SK-N-SH (cell line): ENCODE data around the gene STX2. TPM values are rescaled to one million over a fixed set of nuclear protein-coding genes. Genes with fewer than 3 reads are reported as not detected.
A peak's percentile ranks its signal among the peaks of the same experiment; 100 is the strongest.

Source experiments
- CTCF ChIA-PET: fragments of 300-600, 350-600 bp; formaldehyde crosslinking; extraction: SDS; loops from one replicate; lab custom pipeline; 2021; lab: Yijun Ruan, JAX
- POLR2A ChIA-PET: fragments of 350-600 bp; sonication (Branson Sonifier 250); formaldehyde crosslinking; extraction: SDS; loops from one replicate; lab custom pipeline; 2020; ENCODE audit warnings: antibody characterized with exemption, inconsistent platforms; lab: Yijun Ruan, JAX
- DNase-seq: peaks from one replicate; pipeline ENCODE4 v3.0.0; 2012
- H2AFZ ChIP-seq: fragments of 200-600 bp; sonication (generic); 2 replicates; pipeline ENCODE4 v1.8.1; 2016; ENCODE audit warnings: antibody characterized with exemption, mild to moderate bottlenecking, low read depth
- H3F3A ChIP-seq: fragments of 200-600 bp; sonication (generic); replicated peaks from 2 replicates; pipeline ENCODE3; 2016; ENCODE audit warnings: antibody characterized with exemption, mild to moderate bottlenecking; ENCODE audit not compliant: insufficient read depth
- H3K27ac ChIP-seq, 2 experiments: fragments of 200-500 bp in 1 of 2; fragments of 200-600 bp in 1 of 2; sonication (Bioruptor generic) in 1 of 2; sonication (generic), shearing (Covaris generic) in 1 of 2; 2 replicates each; pipeline versions ENCODE4 v1.5.1 to v1.6.1; 2014 to 2016; ENCODE audit warnings: low read depth in 2 of 2, inconsistent platforms in 1 of 2, low read length in 1 of 2, mild to moderate bottlenecking in 1 of 2, mixed read lengths in 1 of 2
- H3K27me3 ChIP-seq: fragments of 200-600 bp; sonication (generic), shearing (Covaris generic); 2 replicates; pipeline ENCODE4 v1.6.1; 2016; ENCODE audit warnings: mixed run types; ENCODE audit not compliant: insufficient read depth
- H3K36me3 ChIP-seq, 2 experiments: fragments of 200-500 bp in 1 of 2; fragments of 200-600 bp in 1 of 2; sonication (Bioruptor generic) in 1 of 2; sonication (generic) in 1 of 2; replicated peaks in 1 of 2; 2 replicates each; pipeline versions ENCODE3 to v1.5.1; 2014 to 2016; ENCODE audit warnings: low read length in 1 of 2, mild to moderate bottlenecking in 1 of 2; ENCODE audit not compliant: insufficient read depth in 2 of 2, control insufficient read depth in 1 of 2
- H3K4me1 ChIP-seq, 2 experiments: fragments of 200-500 bp in 1 of 2; fragments of 200-600 bp in 1 of 2; sonication (Bioruptor generic) in 1 of 2; sonication (generic), shearing (Covaris generic) in 1 of 2; 2 replicates each; pipeline versions ENCODE4 v1.5.1 to v1.6.1; 2014 to 2016; ENCODE audit warnings: low read depth in 1 of 2, low read length in 1 of 2, mixed run types in 1 of 2; ENCODE audit not compliant: insufficient read depth in 2 of 2, control insufficient read depth in 1 of 2
- H3K4me2 ChIP-seq: fragments of 200-600 bp; sonication (generic), shearing (Covaris generic); 2 replicates; pipeline ENCODE4 v1.6.1; 2017; ENCODE audit warnings: mixed run types
- H3K4me3 ChIP-seq, 2 experiments: fragments of 200-500 bp in 1 of 2; fragments of 200-600 bp in 1 of 2; sonication (Bioruptor generic) in 1 of 2; sonication (generic), shearing (Covaris generic) in 1 of 2; 2 replicates each; pipeline versions ENCODE4 v1.5.1 to v1.8.1; 2014 to 2016; ENCODE audit warnings: low read depth in 2 of 2, inconsistent platforms in 1 of 2, low read length in 1 of 2, mild to moderate bottlenecking in 1 of 2, mixed read lengths in 1 of 2, moderate library complexity in 1 of 2
- H3K79me2 ChIP-seq: fragments of 200-600 bp; sonication (generic); 2 replicates; pipeline ENCODE4 v1.8.1; 2017; ENCODE audit warnings: mild to moderate bottlenecking; ENCODE audit not compliant: insufficient read depth
- H3K9ac ChIP-seq: fragments of 200-600 bp; sonication (generic); 2 replicates; pipeline ENCODE4 v1.6.1; 2017; ENCODE audit warnings: mixed run types
- H3K9me2 ChIP-seq: fragments of 200-600 bp; sonication (generic); 2 replicates; pipeline ENCODE4 v1.6.1; 2017; ENCODE audit warnings: mixed run types
- H3K9me3 ChIP-seq: fragments of 200-600 bp; sonication (generic); 2 replicates; pipeline ENCODE4 v1.6.1; 2017; ENCODE audit warnings: mixed run types, mild to moderate bottlenecking, moderate library complexity
- H4K20me1 ChIP-seq: fragments of 200-600 bp; sonication (generic); 2 replicates; pipeline ENCODE4 v1.6.1; 2017; ENCODE audit warnings: mild to moderate bottlenecking, mixed run types; ENCODE audit not compliant: insufficient read depth
- CHD2 ChIP-seq: fragments of 150-350 bp; IDR thresholded peaks from 2 replicates; pipeline ENCODE4 v1.6.1; 2018; ENCODE audit warnings: low read length; ENCODE audit not compliant: partially characterized antibody
- CTCF ChIP-seq: fragments of 200-600 bp; sonication (generic); IDR thresholded peaks from 2 replicates; pipeline ENCODE4 v1.6.1; 2017; ENCODE audit warnings: antibody characterized with exemption, mild to moderate bottlenecking, moderate library complexity
- FOSL2 ChIP-seq: IDR thresholded peaks from 2 replicates; pipeline ENCODE4 v1.4.0; 2012; ENCODE audit warnings: low read depth, mild to moderate bottlenecking, moderate library complexity, borderline replicate concordance
- FOXJ3 ChIP-seq: sonication (generic); formaldehyde crosslinking; IDR thresholded peaks from 2 replicates; pipeline ENCODE4 v1.5.1; 2020; ENCODE audit warnings: mild to moderate bottlenecking, missing genetic modification reagents
- FOXM1 ChIP-seq: IDR thresholded peaks from 2 replicates; pipeline ENCODE4 v1.4.0; 2012; ENCODE audit warnings: low read depth, mild to moderate bottlenecking
- GATA2 ChIP-seq: sonication (generic); formaldehyde crosslinking; IDR thresholded peaks from 2 replicates; pipeline ENCODE4 v1.5.0; 2020; ENCODE audit warnings: mild to moderate bottlenecking, missing genetic modification reagents
- JUND ChIP-seq: IDR thresholded peaks from 2 replicates; pipeline ENCODE4 v1.4.0; 2012
- MXI1 ChIP-seq: IDR thresholded peaks from 2 replicates; pipeline ENCODE4 v1.6.1; 2012; ENCODE audit warnings: mild to moderate bottlenecking, low read depth, low read length, improper control_type of control experiment
- NFIC ChIP-seq: IDR thresholded peaks from 2 replicates; pipeline ENCODE4 v1.4.0; 2012; ENCODE audit warnings: borderline replicate concordance
- POLR2AphosphoS5 ChIP-seq: IDR thresholded peaks from 2 replicates; pipeline ENCODE4 v1.6.1; 2012; ENCODE audit warnings: low read depth, low read length
- RAD21 ChIP-seq: IDR thresholded peaks from 2 replicates; pipeline ENCODE4 v1.6.1; 2012; ENCODE audit warnings: mild to moderate bottlenecking, low read length
- RCOR1 ChIP-seq: fragments of 150-350 bp; IDR thresholded peaks from 2 replicates; pipeline ENCODE4 v1.6.1; 2017; ENCODE audit warnings: antibody characterized with exemption, low read length
- SIN3A ChIP-seq: IDR thresholded peaks from 2 replicates; pipeline ENCODE4 v1.6.1; 2012; ENCODE audit warnings: low read depth, mild to moderate bottlenecking, low read length, moderate library complexity, borderline replicate concordance
- SMC3 ChIP-seq: IDR thresholded peaks from 2 replicates; pipeline ENCODE4 v1.6.1; 2012; ENCODE audit warnings: low read depth, low read length, improper control_type of control experiment
- TAF1 ChIP-seq: IDR thresholded peaks from 2 replicates; pipeline ENCODE4 v1.6.1; 2012; ENCODE audit warnings: low read depth, mild to moderate bottlenecking, low read length, moderate library complexity, borderline replicate concordance
- TCF12 ChIP-seq: IDR thresholded peaks from 2 replicates; pipeline ENCODE4 v1.4.0; 2012
- TEAD4 ChIP-seq: IDR thresholded peaks from 2 replicates; pipeline ENCODE4 v1.4.0; 2012; ENCODE audit warnings: mild to moderate bottlenecking, borderline replicate concordance; ENCODE audit not compliant: insufficient read depth
- YY1 ChIP-seq: IDR thresholded peaks from 2 replicates; pipeline ENCODE4 v1.4.0; 2012; ENCODE audit warnings: low read depth, mild to moderate bottlenecking
- WGBS: methylation state at CpG from one replicate; pipeline ENCODE4 v1.1.6; 2017; ENCODE audit warnings: low lambda C conversion rate; 5-methylcytosine and 5-hydroxymethylcytosine counted together
- polyA plus RNA-seq, 3 experiments: library from polyadenylated mRNA; depleted of rRNA; stranded (reverse); fragments of >200 nt; gene quantifications; 2 replicates each; pipeline ENCODE4 v1.2.3, GENCODE V29; 2012
- TF ChIP-seq, protein P1 (sequence below): fragments of 150-350 bp; IDR thresholded peaks from 2 replicates; pipeline ENCODE4 v1.6.1; 2017; ENCODE audit warnings: antibody characterized with exemption, low read length, low read depth, borderline replicate concordance
- TF ChIP-seq, protein P2 (sequence below): IDR thresholded peaks from 2 replicates; pipeline ENCODE4 v1.4.0; 2012; ENCODE audit warnings: low read depth

The STX2 gene
- polyA plus RNA-seq, 1 of the 3 experiments (the other 2 are of a cell fraction) = 25.1 TPM

DNA sequence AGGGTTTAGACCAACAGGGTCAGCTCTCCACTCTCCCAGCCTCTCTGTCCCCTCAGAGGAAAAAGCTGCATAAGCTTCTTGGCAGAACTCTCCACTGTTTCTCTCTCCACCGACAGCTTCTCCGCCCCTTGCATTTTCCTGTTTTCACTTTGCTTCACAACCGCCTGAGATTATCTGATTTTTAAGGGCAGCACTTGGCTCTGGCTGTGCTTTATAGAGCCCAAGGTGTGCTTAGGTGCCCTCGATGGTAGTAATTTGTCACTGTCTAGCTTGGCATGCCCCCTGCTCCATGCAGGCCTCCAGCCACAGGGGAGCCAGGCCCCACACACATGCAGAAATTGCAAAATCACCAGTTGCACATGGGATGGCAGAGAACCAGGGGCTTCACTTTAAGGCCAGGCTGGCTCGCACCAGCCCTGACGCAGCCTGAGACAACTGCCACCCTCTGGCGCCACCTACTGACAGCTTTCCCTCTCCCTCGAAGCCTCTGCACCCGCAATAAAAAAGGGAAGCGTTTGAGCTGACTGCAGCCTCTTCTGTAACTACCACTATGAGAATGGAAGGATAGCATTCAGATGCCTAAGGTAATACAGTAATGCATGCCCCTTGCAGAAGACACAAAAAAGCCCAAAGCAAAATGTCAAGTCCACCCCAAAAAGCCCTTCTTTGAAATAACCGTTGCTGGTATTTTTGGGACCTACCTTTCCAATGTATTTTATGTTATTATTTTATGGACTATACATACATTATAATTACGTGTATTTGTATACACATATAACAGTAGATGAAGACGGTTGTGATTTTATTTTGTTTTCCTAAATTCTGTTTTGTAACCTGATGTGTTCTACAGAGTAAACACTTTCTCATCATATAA lies 90.9 kb downstream of the STX2 start:
- ChIA-PET POLR2A (interaction anchor here (0.6 to 1.4 kb wide), 4 partner anchors 30 to 204 kb away, joined by 3 read pairs; no protein-coding TSS in a partner anchor), CTCF (interaction anchor here (0.5 to 3.1 kb wide), 84 partner anchors 8 to 706 kb away, joined by 3 to 33 read pairs (median 4); partner anchors contain the start of gene RIMBP2)
- peak overlapping the region in 1 of 2 experiments; percentile 87; a peak in 2 of 4 replicates for H3K27ac ChIP-seq
- no peak overlapping the region for H3K4me2 ChIP-seq
- no peak overlapping the region; a peak in 2 of 4 replicates for H3K4me3 ChIP-seq
- no peaks in the 10 kb centered on the region for H3K79me2 ChIP-seq
- peaks cover 0 to 9% of the 10 kb centered on the region in 2 experiments; a peak in 1 of 4 replicates for H3K4me1 ChIP-seq
- H2AFZ ChIP-seq = no peak overlapping the region
- no peaks in the 10 kb centered on the region for H3K9me2 ChIP-seq
- H3K27me3 ChIP-seq = no peaks in the 10 kb centered on the region
- no peaks in the 10 kb centered on the region for H3F3A ChIP-seq
- H3K36me3 ChIP-seq = no peaks in the 10 kb centered on the region
- peak; percentile 89 for DNase-seq
- no peaks in the 10 kb centered on the region for H3K9me3 ChIP-seq
- no peak overlapping the region for H3K9ac ChIP-seq
- no peaks in the 10 kb centered on the region for H4K20me1 ChIP-seq
- 13% methylated on average over 13 of the region's 13 CpGs for WGBS
- peak; percentile 53 for TF ChIP-seq CTCF
- no peak for TF ChIP-seq TEAD4
- TF ChIP-seq RAD21 = peak; percentile 96
- TF ChIP-seq FOXM1 = no peak
- peak; percentile 62 for TF ChIP-seq GATA2
- TF ChIP-seq SMC3 = peak; percentile 82
- peak; percentile 45; the same call in 1 of the 2 replicates for TF ChIP-seq FOXJ3 (CRISPR knock-in tag)
- TF ChIP-seq CHD2 = peak; percentile 25
- no peak for TF ChIP-seq YY1
- no peak for TF ChIP-seq POLR2AphosphoS5
- TF ChIP-seq MXI1 = peak; percentile 75; the same call in 1 of the 2 replicates

DNA sequence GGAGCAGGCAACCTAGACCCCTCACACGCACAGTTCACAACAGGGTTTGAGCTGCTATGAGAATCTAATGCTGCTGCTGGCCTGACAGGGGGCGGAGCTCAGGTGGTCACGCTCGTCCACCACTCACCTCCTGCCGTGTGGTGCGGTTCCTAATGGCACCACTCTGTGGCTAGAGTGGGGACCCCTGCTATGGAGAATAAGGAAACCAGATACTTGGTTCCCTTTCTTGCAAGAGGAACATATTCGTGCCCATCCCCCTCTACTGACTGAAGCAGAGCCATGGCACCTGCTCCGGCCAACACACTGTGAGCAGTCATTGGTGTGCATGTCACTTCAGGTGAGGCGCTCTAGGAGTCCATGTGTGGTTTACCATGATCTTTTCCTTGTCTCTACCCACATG lies 92.5 kb downstream of the STX2 start:
- CTCF ChIA-PET = interaction anchor here (0.6 to 3.1 kb wide), 11 partner anchors 11 to 414 kb away, joined by 3 to 33 read pairs (median 12); partner anchors contain the start of gene RIMBP2
- Histone ChIP-seq H3K9ac (no peak overlapping the region), H3K9me2 (no peaks in the 10 kb centered on the region)

More for the DNA sequence above, 92.5 kb downstream of the STX2 start:
- Histone ChIP-seq H3K4me3 (no peak overlapping the region), H3K27ac (no peak overlapping the region; a peak in 1 of 4 replicates), H3K4me1 (peaks cover 0 to 9% of the 10 kb centered on the region in 2 experiments; a peak in 1 of 4 replicates), H4K20me1 (no peaks in the 10 kb centered on the region), H3K4me2 (no peak overlapping the region), H3K79me2 (no peaks in the 10 kb centered on the region), H2AFZ (no peak overlapping the region), H3K9me3 (no peaks in the 10 kb centered on the region), H3F3A (no peaks in the 10 kb centered on the region), H3K36me3 (no peaks in the 10 kb centered on the region), H3K27me3 (no peaks in the 10 kb centered on the region)
- WGBS = 77% methylated on average over 9 of the region's 9 CpGs
- DNase-seq = no peak
- TF ChIP-seq JUND = no peak
- TF ChIP-seq FOXJ3 (CRISPR knock-in tag) = no peak
- no peak for TF ChIP-seq TCF12
- TF ChIP-seq, protein P1, sequence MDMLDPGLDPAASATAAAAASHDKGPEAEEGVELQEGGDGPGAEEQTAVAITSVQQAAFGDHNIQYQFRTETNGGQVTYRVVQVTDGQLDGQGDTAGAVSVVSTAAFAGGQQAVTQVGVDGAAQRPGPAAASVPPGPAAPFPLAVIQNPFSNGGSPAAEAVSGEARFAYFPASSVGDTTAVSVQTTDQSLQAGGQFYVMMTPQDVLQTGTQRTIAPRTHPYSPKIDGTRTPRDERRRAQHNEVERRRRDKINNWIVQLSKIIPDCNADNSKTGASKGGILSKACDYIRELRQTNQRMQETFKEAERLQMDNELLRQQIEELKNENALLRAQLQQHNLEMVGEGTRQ = no peak
- no peak for TF ChIP-seq RCOR1
- TF ChIP-seq NFIC = no peak
- no peak for TF ChIP-seq RAD21
- no peak for TF ChIP-seq SIN3A
- TF ChIP-seq CHD2 = no peak
- no peak for TF ChIP-seq TAF1
- TF ChIP-seq POLR2AphosphoS5 = no peak
- TF ChIP-seq, protein P2, sequence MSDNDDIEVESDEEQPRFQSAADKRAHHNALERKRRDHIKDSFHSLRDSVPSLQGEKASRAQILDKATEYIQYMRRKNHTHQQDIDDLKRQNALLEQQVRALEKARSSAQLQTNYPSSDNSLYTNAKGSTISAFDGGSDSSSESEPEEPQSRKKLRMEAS = no peak
- TF ChIP-seq FOSL2 = no peak
- POLR2A ChIA-PET = no interaction called here
